Measurements from ENCODE around the gene FOXO1. TPM values are rescaled to one million over a fixed set of nuclear protein-coding genes. Genes with fewer than 3 reads are reported as not detected.

Gene FOXO1
- total RNA-seq, 4 donors from 2014 or later: 9.1 to 42.3 (median 14.2) TPM

- H3K36me3 ChIP-seq: no peaks in the 10 kb centered on the region
- intact Hi-C loops (cut with DNase I): no loop called here
- H3K27me3 ChIP-seq: no peaks in the 10 kb centered on the region
- no peak for DNase-seq
- TF ChIP-seq CTCF (IDR thresholded peaks at IDR 0.05) (no peak), POLR2A (IDR thresholded peaks at IDR 0.05) (no peak)
- H3K4me3 ChIP-seq: no peak overlapping the region
- H3K27ac ChIP-seq: peak overlapping the region in 2 of 4 donors; percentile 13 to 26
- 25 to 45% methylated on average over 3 of the region's 3 CpGs for WGBS, 2 donors
- H3K9me3 ChIP-seq: no peaks in the 10 kb centered on the region
- H3K4me1 ChIP-seq: peaks cover 9 to 95% (median 48%) of the 10 kb centered on the region in 3 donors
These were observed 17.6 kb downstream of the FOXO1 start for GRCh38 chr13:40648841-40649240.

- Histone ChIP-seq H3K4me3 (no peak overlapping the region), H3K9me3 (no peaks in the 10 kb centered on the region), H3K27ac (no peak overlapping the region), H3K36me3 (no peaks in the 10 kb centered on the region), H3K4me1 (peaks cover 5 to 89% (median 40%) of the 10 kb centered on the region in 3 donors), H3K27me3 (no peaks in the 10 kb centered on the region)
- TF ChIP-seq CTCF (IDR thresholded peaks at IDR 0.05): no peak
- DNase-seq: no peak
- intact Hi-C loops (cut with DNase I): no loop called here
- 60 to 71% methylated on average over 2 of the region's 2 CpGs for WGBS, 2 donors
These were observed 18.4 kb downstream of the FOXO1 start for GRCh38 chr13:40648040-40648439.

DNA sequence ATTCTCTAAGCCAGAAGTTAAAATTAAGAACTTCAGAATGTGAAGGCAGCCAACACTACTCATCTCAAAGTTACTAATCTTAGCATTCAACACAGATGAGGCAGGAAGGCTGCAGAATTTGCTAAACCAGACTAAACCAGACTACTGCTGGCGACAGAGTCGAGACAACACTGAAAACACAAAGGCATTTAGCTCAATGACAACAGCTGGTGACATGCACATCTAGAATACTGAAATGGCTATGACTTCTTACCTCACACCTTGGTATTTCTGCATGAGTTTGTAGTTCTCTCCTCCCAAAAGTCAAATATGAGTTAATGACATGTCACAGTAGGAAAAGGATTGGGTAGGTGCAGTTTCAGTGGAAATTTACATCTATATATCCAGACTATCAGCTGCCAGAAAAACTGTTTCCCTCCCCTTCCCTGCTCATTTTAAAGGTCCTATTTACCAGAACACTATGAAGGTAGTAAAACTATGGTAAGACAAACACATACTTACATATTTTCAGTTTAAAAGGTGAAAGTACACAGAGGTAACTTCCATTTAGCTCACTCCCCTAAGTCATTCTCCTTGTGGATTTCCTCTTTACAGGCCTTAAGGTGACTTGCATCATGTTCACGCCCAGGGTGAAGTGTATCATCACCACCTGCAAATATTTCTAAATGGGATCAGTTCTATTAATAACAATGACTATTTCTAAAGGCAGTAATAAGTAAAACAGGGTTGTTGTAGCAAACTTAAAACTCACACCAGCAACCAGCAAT is 21.4 kb downstream of the FOXO1 start:
- Histone ChIP-seq H3K4me3 (no peak overlapping the region), H3K36me3 (no peaks in the 10 kb centered on the region), H3K27me3 (no peaks in the 10 kb centered on the region), H3K9me3 (no peaks in the 10 kb centered on the region), H3K4me1 (peaks cover 8 to 93% (median 48%) of the 10 kb centered on the region in 3 donors), H3K27ac (peak overlapping the region in 3 of 4 donors; percentile 31 to 49 (median 40))
- TF ChIP-seq CTCF (IDR thresholded peaks at IDR 0.05) (no peak), POLR2A (IDR thresholded peaks at IDR 0.05) (no peak)
- intact Hi-C loops (cut with DNase I): no loop called here
- 54 to 68% methylated on average over 3 of the region's 3 CpGs for WGBS, 2 donors
- DNase-seq: no peak

GRCh38 chr13:40640845-40641458 is 25.5 kb downstream of the FOXO1 start:
- no peak for TF ChIP-seq POLR2A (IDR thresholded peaks at IDR 0.05)
- no peak for TF ChIP-seq CTCF (IDR thresholded peaks at IDR 0.05)
- Histone ChIP-seq H3K4me1 (peaks cover 6 to 89% (median 46%) of the 10 kb centered on the region in 3 donors), H3K36me3 (no peaks in the 10 kb centered on the region), H3K9me3 (no peaks in the 10 kb centered on the region), H3K27ac (peak overlapping the region in 1 of 4 donors; percentile 28), H3K27me3 (no peaks in the 10 kb centered on the region), H3K4me3 (no peak overlapping the region)
- intact Hi-C loops (cut with DNase I): no loop called here
- no peak for DNase-seq
- WGBS, 2 donors: 73 to 79% methylated on average over 7 to 11 of the region's 11 CpGs

DNA sequence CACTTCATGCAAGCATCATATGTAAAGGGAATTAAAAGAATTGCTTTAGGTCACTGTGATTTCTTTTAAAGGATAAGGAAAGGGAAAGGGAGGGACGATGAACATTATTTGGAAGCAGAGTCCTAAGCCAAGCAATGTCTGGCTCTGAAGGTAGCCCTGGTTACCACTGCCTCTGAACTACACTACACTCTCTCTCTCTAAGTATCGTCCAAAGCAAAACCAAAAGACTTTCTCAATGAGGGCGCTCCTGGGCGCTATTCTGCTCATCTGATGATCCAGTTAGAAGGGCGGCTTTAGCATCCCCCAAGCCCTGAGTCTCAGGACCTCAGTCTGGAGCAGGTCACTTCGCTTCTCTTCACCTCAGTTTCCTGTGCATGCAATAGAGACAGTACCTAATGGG is 26.2 kb downstream of the FOXO1 start:
- TF ChIP-seq POLR2A (IDR thresholded peaks at IDR 0.05) (no peak), CTCF (IDR thresholded peaks at IDR 0.05) (no peak)
- no peaks in the 10 kb centered on the region for H3K27me3 ChIP-seq
- 61 to 90% methylated on average over 5 to 6 of the region's 6 CpGs for WGBS, 2 donors
- DNase-seq: no peak
- no peaks in the 10 kb centered on the region for H3K36me3 ChIP-seq
- no peaks in the 10 kb centered on the region for H3K9me3 ChIP-seq
- peak overlapping the region in 3 of 4 donors; percentile 11 to 67 (median 46) for H3K27ac ChIP-seq
- H3K4me1 ChIP-seq: peaks cover 6 to 89% (median 47%) of the 10 kb centered on the region in 3 donors
- intact Hi-C loops (cut with DNase I): no loop called here
- no peak overlapping the region for H3K4me3 ChIP-seq

Data from esophagus squamous epithelium (tissue), 5 donors.